HG03103 (cell line): ENCODE results near the gene PCDHGC3.

Experiments
- ATAC-seq: cut with Tn5 transposase; IDR thresholded peaks from one replicate; pipeline ENCODE4 v1.9.1; 2021; ENCODE audit warnings: low read depth; ENCODE audit not compliant: unreplicated experiment

Gene PCDHGC3

DNA sequence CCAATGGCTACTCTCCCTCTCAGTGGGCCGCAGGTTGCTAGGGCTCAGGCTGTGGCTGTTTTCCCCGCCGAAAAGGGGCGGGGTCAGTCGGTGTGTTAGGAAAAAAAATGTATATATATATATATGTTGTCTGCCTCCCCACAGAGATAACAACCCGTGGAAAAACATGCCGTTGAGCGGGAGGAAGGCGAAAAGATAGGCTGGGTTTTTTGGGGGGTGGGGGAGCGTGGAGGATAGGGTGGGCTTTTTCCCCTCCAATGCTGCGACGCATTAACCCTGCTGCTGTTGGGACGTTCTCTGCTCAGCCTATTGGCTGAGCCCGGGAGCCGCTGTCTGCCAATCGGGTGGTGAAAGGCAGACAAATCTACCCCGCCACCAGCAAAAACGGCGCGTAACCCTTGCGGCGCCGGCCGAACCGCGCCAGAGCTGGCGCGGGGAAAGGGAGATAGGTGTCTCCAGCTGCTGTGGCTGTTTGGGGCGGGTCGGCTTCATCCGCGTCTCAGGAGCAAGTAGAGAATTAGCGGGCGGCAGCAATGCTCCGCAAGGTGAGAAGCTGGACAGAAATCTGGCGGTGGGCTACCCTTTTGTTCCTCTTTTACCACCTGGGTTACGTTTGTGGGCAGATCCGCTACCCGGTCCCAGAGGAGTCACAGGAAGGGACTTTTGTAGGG is 9.0 kb downstream of the PCDHGC3 start, which contains the start of gene PCDHGC4:
PCDHGC4 (plus strand) TSS at position 390 of the 671 bp plus-strand sequence; CDS start at position 534, 144 bp downstream.
- no peak for ATAC-seq

DNA sequence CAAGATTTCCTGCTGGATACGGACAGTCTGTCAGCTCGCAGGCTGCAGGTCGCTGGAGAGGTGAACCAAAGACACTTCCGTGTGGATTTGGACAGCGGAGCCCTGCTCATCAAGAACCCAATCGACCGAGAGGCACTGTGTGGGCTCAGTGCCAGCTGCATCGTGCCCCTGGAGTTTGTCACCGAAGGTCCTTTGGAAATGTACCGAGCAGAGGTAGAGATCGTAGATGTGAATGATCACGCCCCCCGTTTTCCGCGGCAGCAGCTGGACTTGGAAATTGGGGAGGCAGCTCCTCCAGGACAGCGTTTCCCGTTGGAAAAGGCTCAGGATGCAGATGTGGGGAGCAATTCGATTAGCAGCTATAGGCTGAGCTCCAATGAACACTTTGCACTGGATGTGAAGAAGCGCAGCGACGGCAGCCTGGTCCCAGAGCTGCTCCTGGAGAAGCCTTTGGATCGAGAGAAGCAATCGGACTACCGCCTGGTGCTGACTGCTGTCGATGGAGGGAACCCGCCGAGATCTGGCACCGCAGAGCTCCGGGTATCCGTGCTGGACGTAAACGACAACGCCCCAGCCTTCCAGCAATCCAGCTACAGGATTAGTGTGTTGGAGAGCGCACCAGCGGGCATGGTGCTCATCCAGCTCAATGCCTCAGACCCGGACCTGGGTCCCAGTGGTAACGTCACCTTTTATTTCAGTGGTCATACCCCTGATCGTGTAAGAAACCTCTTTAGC is 9.7 kb downstream of the PCDHGC3 start:
- no peak for ATAC-seq

DNA sequence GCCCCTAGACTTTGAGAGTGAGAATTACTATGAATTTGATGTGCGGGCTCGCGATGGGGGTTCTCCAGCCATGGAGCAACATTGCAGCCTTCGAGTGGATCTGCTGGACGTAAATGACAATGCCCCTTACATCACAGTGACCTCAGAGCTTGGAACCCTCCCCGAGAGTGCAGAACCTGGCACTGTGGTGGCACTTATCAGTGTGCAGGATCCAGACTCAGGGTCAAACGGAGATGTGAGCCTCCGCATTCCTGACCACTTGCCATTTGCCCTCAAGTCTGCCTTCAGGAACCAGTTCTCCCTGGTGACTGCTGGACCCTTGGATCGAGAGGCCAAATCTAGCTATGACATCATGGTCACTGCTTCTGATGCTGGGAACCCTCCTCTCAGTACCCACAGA is 10.3 kb downstream of the PCDHGC3 start:
- no peak for ATAC-seq

DNA sequence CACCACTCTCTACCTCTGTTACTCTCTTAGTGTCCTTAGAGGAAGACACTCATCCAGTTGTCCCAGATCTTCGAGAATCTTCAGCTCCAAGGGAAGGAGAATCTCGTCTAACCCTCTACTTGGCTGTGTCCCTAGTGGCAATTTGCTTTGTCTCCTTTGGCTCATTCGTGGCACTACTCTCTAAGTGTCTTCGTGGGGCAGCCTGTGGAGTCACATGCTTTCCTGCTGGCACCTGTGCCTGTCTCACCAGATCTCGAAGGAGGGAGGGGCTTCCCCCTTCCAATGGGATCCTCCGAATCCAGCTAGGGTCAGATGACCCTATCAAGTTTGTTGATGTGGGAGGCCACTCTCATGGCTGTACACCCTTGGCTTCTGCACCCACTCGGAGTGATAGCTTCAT is 11.4 kb downstream of the PCDHGC3 start:
- no peak for ATAC-seq

DNA sequence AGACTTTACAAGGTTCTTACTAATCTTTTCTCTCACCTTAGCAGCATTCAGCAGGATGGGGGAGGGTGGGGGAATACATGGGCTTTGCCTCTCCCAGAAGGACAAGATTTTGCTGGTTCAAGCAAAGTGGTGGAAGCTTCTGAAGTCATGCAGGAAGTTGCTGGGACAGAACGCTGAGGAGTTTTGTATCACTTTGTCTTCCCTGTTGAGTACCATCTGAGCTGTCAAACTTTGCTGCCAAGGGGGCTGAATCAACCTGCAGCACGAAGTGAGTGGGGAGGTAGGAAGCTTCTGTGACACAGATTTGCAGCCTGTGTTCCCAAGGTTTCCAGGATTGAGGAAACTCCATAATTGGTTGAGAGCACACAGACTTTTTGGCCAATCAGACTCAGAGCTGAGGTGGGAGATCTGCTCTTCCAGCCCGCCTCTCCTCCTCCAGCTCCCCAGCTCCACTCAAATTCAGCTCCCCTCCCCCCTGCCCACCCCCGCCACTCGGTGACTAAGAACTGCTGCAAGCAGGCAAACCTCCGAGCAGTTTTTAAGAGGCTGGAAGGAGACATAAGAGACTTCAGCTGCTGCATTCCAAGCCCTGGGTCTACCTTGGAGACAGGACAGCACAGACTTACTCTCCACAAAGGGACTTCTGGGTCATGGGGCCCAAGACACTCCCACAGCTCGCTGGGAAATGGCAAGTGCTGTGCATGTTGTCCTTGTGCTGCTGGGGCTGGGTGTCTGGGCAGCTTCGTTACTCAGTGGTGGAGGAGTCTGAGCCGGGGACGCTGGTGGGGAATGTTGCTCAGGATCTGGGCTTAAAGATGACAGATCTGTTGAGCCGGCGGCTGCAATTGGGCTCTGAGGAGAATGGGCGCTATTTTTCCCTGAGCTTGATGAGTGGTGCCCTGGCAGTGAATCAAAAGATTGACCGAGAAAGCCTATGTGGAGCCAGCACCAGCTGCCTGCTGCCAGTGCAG is 13.1 kb downstream of the PCDHGC3 start, which contains the start of gene PCDHGC5:
PCDHGC5 (plus strand) TSS at position 491 of the 971 bp plus-strand sequence; CDS start at position 651, 160 bp downstream.
- ATAC-seq: no peak

DNA sequence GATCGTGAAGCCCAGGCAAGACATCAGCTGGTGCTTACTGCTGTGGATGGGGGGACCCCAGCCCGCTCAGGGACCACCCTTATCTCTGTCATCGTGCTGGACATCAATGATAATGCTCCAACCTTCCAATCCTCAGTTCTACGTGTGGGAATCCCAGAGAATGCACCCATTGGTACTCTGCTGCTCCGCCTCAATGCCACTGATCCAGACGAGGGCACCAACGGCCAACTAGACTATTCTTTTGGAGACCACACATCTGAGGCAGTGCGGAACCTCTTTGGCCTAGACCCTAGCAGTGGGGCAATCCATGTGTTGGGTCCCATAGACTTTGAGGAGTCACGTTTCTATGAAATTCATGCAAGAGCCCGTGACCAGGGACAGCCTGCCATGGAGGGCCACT is 14.1 kb downstream of the PCDHGC3 start:
- ATAC-seq: no peak

DNA sequence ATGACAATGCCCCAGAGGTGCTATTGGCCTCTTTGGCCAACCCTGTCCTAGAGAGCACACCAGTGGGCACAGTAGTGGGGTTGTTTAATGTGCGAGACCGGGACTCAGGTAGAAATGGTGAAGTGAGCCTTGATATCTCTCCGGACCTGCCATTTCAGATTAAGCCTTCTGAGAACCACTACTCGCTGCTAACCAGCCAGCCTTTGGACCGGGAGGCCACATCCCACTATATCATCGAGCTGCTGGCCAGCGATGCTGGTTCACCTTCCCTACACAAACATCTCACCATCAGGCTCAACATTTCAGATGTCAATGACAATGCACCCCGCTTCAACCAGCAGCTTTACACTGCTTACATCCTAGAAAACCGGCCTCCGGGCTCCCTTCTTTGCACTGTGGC is 14.5 kb downstream of the PCDHGC3 start:
- ATAC-seq: no peak

DNA sequence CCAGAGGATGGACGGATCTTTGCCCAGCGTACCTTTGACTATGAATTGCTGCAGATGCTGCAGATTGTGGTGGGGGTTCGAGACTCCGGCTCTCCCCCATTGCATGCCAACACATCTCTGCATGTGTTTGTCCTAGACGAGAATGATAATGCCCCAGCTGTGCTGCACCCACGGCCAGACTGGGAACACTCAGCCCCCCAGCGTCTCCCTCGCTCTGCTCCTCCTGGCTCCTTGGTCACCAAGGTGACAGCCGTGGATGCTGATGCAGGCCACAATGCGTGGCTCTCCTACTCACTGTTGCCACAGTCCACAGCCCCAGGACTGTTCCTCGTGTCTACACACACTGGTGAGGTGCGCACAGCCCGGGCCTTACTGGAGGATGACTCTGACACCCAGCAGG is 15.0 kb downstream of the PCDHGC3 start:
- no peak for ATAC-seq

DNA sequence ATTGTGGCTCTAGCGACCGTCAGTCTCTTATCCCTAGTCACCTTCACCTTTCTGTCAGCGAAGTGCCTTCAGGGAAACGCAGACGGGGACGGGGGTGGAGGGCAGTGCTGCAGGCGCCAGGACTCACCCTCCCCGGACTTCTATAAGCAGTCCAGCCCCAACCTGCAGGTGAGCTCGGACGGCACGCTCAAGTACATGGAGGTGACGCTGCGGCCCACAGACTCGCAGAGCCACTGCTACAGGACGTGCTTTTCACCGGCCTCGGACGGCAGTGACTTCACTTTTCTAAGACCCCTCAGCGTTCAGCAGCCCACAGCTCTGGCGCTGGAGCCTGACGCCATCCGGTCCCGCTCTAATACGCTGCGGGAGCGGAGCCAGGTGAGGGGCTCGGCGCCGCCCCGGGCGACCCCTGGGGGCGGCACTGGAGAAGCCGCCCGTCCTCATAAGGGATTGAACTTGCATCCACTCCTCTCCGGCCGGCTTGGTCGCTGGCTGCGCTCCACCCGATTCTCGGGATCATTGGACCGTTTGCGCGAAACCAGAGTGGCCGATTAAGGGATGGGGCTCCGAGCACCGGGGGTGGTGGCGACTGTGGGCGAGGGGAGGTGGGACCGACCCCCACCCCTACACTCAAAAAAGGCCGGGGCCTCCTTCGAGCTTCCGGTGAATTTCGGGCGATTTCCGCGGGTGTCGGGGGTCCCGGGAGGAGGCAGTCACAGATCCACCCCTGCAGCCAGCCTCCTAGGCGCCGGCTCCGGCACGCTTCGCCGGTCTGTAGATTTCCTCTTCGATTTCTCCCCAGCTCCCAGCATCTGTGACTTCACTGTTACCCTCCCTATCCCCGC is 15.8 kb downstream of the PCDHGC3 start:
- ATAC-seq: no peak

DNA sequence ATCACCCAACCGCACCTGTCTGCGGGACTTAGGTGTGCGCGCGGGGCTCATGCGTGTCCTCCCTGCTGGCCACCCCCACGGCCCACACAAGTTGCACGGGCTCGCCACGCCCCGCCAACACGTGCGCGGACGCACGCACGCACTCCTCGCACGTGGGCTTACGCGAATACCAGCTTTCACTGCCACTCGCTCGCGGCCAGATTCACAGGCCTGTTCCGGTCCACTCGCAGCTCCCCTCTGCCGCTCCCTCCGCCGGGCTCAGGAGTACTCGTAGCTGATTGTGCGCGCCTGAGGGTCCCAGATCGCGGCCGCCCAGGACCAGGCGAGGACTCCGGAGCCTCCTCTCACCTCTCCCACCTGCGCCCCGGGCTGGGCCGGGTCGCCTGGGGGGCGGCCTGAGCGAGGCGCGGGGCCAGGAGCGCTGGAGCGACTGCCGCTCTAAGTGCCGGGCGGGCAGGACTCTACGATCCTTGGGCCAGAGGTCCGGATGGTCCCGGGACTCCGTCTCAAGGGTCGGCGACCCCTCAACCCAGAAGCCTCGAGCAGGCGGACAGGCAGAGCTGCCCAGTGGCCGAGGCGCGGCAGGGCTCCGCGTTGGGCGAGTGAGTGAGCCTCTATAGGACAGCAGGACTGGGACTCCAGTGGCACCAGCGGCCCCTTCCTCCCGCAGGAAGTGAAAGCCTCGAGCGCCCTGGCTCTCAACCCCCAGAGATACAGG is 16.6 kb downstream of the PCDHGC3 start:
- no peak for ATAC-seq

DNA sequence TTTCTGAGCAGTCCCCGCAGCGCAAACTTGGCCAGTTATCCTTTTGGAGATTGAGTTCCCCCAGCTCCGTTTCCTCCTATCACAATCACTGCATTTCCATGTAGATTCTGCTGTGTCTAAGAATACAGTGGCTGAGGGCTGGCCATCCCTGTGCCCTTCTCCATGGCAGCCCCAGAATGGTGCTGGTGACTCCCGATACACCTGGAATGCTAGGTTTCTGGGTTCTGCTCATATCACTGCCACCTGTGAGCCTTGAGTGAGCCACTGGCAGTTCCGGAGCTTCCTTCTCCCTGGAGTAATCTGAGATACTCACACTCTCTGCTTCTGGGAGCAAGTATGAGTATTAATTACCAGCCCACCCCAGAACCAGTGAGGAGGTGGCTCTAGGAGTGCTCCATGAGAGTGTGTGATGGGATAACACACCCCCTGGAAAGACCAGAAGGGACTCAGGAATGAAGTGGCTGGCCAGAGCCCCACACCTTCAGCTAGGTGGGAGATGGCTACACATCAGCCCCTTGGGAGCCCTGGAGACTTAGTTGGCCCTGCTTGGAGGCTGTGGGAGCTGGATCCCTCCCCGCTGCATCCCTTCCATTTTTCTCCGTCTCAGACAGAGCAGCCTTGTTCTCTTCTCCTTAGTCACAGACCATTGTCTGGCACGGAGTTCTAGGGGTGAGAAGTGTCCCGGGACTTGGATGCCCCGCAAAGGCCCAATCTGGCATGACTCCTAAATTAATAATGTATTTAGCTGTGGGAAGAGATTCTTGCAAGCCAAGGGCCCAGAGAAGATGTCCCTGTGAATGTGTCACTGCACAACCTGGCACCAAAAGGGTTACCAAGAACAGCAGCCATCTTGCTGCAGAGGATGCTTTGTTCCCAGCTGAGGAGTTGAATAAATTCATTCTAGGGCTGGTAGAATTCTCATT is 18.0 kb downstream of the PCDHGC3 start:
- no peak for ATAC-seq

DNA sequence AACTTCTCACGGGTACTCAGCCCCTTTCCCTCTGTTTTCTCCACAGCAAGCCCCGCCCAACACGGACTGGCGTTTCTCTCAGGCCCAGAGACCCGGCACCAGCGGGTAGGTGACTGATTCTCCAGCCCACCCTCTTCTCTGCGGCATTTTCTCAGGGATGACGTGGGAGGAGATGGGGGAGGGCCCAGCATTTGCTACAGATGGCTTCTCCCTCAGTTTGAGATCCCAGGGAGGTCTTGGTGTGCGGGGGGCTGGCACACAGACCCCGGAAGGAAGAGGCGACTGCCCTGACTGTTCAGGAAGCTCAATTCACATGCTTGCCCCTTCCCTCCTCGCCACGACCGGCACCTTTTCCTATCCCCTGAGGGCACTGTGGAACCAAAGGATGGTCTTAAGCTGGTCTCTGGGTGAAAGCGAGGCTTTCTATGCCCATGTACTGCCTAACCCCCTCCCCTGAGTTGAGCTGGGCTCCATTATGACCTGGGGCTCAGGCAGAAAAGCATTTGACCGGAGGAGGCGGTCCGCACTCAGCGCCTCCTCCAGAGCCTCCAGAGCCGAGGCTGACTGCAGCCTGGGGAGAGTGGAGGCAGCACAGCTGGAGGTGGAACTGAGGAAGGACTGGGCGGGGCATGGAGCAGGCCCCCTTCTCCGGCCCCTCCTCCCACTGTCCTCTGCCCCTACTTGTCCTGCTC is 19.1 kb downstream of the PCDHGC3 start:
- no peak for ATAC-seq

DNA sequence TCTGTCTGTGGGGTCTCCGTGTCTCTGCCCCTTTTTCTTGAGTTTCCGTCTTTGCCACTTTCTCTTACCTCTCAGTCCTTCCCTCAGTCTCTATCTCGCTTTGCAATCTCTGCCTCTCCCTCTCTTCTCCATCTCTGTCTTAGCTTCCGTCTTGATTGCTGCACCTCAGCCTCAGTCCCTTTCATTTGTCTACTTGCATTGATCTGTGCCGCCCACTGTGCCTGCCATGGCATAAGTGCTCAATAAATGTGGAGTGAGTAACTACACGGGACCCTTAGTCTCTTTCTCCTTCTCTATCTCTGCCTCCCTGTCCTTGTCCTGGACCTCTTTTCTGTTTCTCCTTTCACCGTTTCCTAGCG is 19.7 kb downstream of the PCDHGC3 start:
- no peak for ATAC-seq

DNA sequence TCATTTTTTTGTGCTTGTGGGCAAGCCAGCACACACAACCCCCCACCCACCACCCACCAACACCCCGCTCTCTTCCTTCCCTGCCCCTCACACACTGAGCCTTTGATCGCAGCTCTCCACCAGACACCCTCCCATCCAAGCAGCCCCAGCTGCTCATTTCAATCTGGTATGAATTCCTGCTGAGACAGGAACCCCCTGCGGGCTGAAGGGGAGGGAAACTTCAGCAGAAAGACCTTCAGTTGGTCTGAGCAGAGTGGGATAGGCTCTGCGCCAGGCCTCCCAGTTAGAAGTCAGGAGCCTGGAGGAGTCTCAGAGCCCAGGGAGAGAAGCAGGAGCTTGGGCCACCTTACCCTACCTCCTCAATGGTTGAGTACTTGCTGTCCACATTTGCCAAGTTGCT is 20.3 kb downstream of the PCDHGC3 start:
- no peak for ATAC-seq

DNA sequence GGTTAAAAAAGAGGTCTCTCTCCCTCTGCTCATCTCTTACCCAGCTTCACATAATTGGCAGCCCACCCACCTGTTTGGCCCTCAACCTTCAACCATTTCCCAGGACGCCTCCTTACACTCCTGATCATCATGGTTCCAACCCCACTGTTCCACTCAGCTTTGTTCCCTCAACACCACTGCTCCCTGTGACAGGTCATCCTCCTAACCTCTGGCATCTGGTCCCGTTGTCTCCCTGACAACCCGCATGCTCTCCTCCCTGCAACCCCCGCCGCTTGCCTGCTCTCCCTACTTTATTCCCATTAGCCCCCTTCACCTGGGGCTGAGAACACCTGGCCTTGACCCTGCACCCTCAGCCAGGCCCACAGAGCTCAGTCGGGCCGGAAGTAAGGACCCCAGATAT is 26.0 kb downstream of the PCDHGC3 start:
- no peak for ATAC-seq

DNA sequence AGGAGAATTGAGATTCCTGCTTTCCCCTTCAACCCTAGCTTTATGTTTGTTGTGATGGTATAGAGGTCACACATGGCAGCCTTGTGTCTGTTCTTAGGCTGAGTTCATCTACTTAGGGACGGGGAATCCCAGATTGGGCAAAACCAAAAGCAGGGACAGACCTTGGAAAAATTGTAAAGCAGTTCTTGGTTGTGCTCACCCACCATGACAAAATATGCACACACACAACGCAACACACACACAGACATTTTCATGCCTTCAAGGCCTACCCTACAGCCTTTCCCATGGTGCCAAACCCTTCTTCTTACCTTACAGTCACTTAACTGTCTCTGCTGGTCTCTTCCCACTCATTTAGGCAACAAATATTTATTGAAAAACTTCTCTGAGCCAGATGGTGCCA is 27.9 kb downstream of the PCDHGC3 start:
- ATAC-seq: no peak

DNA sequence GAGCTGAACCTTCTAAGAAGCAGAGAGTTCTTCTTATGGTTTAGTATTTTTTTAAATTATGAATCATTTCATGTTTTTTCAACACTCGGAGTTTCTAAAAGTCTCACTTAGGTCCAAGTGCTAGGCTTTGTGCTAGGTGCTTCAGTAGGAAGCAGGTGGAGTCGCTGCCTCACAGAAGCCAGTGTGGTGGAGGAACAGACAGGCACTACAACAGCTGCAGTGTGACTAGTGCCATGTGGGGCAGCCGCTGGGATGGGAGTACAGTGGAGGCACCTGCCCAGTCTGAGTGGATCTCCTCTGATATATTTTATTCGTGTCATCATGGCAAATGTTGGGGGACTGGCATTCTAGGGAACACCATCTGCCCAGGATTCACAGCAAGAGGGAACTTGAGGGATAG is 28.4 kb downstream of the PCDHGC3 start:
- no peak for ATAC-seq
